Immature natural killer cell (primary cell): ENCODE measurements around the gene DCAF7. TPM values are rescaled to one million over a fixed set of nuclear protein-coding genes. Genes with fewer than 3 reads are reported as not detected.

Experiments
- DNase-seq, 3 donors: peaks; one replicate each; pipeline ENCODE4 v3.0.0; 2022; ENCODE audit warnings: mixed read lengths in 1 of 3
- H3K27ac Mint-ChIP-seq, 6 donors: one replicate each; pipeline ENCODE4 v1.8.0; 2020; ENCODE audit warnings: mixed read lengths in 6 of 6, mild to moderate bottlenecking in 5 of 6, inconsistent platforms in 4 of 6, moderate library complexity in 3 of 6
- H3K27me3 Mint-ChIP-seq, 3 donors: one replicate each; pipeline ENCODE4 v1.8.0; 2020 to 2021; ENCODE audit warnings: low read depth in 3 of 3, mild to moderate bottlenecking in 3 of 3, mixed read lengths in 3 of 3, moderate library complexity in 3 of 3, inconsistent platforms in 1 of 3
- H3K36me3 Mint-ChIP-seq, 3 donors: one replicate each; pipeline ENCODE4 v1.8.0; 2020; ENCODE audit warnings: mixed read lengths in 3 of 3, inconsistent platforms in 2 of 3, mild to moderate bottlenecking in 2 of 3
- H3K4me1 Mint-ChIP-seq, 2 donors: one replicate each; pipeline ENCODE4 v1.8.0; 2020; ENCODE audit warnings: inconsistent platforms in 2 of 2, mild to moderate bottlenecking in 2 of 2, mixed read lengths in 2 of 2, moderate library complexity in 1 of 2
- H3K4me3 Mint-ChIP-seq, 5 donors: one replicate each; pipeline ENCODE4 v1.8.0; 2020; ENCODE audit warnings: mild to moderate bottlenecking in 5 of 5, mixed read lengths in 5 of 5, inconsistent platforms in 3 of 5, moderate library complexity in 3 of 5
- H3K9me3 Mint-ChIP-seq, 6 donors: one replicate each; pipeline ENCODE4 v1.8.0; 2020; ENCODE audit warnings: mild to moderate bottlenecking in 6 of 6, mixed read lengths in 6 of 6, inconsistent platforms in 4 of 6, moderate library complexity in 3 of 6
- polyA plus RNA-seq, 3 donors: library from polyadenylated mRNA; unstranded; fragments of 300-500 nt; fragmentation: Illumina TruSeq; gene quantifications; one replicate each; pipeline ENCODE4 v1.2.3, GENCODE V29; 2021

The DCAF7 gene
- polyA plus RNA-seq, 3 donors from 2014 or later, result 69.2 to 124 (median 113) TPM

DNA sequence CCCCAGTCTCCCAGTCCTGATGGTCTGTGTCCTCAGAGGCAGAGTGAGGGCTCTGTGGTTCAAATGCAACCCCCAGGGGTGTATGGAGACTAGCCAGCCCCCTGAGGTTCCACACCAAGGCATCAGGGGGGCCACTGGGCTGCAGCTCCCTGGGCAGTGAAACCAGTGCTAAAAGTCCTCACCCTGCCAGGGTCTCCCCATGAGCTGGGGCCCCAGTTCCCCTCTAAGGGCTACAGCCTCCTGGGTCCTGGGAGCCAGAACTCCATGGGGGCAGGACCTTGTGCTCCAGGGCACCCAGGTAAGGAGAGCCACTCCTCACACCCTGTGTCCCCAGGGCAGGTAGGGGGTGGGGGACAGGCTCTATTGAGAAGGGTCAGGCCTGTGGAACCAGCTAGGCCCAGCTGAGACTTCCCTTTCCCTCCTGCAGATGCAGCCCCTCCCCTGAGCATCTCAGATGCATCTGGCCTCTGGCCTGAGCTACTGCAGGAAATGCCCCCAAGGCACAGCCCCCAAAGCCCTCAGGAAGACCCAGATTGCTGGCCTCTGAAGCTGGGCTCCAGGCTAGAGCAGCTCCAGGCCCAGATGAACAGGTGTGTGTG lies 6.4 kb upstream of the DCAF7 start:
- Mint-ChIP-seq H3K4me1 (no peaks in the 10 kb centered on the region), H3K9me3 (peaks cover 0 to 2% (median 0%) of the 10 kb centered on the region in 6 donors), H3K4me3 (no peak overlapping the region), H3K27ac (no peak overlapping the region), H3K36me3 (no peaks in the 10 kb centered on the region), H3K27me3 (peaks cover 0 to 17% (median 10%) of the 10 kb centered on the region in 3 donors)
- no peak for DNase-seq

GRCh38 chr17:63544467-63545301 lies 5.6 kb upstream of the DCAF7 start:
- DNase-seq, result no peak
- peaks cover 5 to 6% of the 10 kb centered on the region in 2 donors for H3K4me1 Mint-ChIP-seq
- no peaks in the 10 kb centered on the region for H3K9me3 Mint-ChIP-seq
- no peak overlapping the region for H3K27ac Mint-ChIP-seq
- no peak overlapping the region for H3K4me3 Mint-ChIP-seq
- H3K27me3 Mint-ChIP-seq, result peaks cover 0 to 9% (median 6%) of the 10 kb centered on the region in 3 donors
- no peaks in the 10 kb centered on the region for H3K36me3 Mint-ChIP-seq

DNA sequence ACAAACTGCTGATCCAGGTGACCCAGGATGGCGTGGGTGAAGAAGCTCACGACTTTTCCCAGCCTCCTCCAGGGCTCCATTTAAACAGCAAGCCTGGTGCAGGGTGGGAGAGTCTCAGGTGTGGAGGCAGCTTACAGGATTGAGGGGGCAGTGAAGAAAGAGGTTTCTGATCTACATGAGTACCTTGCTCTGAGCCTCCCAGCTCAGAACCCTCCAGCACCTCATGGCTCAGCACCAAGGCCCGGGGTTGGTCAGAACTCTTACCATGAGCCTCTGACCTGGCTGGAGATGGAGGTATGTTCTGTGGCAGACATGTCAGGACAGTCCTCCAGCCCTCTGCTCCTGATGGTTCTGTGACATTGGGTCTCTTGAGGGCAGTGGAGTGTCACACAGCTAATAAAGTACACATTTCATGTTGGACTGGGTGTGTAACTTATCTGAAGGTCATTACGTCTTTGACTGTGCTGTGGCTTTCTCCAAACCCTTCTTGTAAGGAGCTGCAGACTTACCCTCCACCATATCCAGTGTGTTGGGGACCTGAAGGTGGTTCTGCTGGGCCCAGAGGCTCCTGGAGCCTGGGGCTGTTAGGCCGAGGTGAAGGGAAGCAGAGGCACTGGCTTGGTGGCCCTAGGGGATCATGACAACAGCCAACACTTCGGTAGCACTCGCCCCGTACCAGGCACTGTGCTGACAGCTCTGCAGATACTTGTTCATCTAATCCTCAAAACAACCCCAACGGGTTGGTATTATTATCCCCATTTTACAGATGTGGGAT lies 3.8 kb upstream of the DCAF7 start:
- H3K4me1 Mint-ChIP-seq, result peaks cover 20% of the 10 kb centered on the region in 2 donors
- no peak for DNase-seq
- no peaks in the 10 kb centered on the region for H3K36me3 Mint-ChIP-seq
- H3K27ac Mint-ChIP-seq, result no peak overlapping the region
- no peaks in the 10 kb centered on the region for H3K9me3 Mint-ChIP-seq
- peaks cover 4 to 15% (median 5%) of the 10 kb centered on the region in 3 donors for H3K27me3 Mint-ChIP-seq
- H3K4me3 Mint-ChIP-seq, result no peak overlapping the region

- Mint-ChIP-seq H3K9me3 (no peaks in the 10 kb centered on the region), H3K27me3 (peaks cover 0 to 15% (median 5%) of the 10 kb centered on the region in 3 donors), H3K4me3 (no peak overlapping the region), H3K4me1 (peaks cover 24 to 26% of the 10 kb centered on the region in 2 donors), H3K27ac (peak overlapping the region in 1 of 6 donors; percentile 61), H3K36me3 (no peaks in the 10 kb centered on the region)
- DNase-seq, result no peak
Measured at GRCh38 chr17:63547083-63547523, 3.2 kb upstream of the DCAF7 start.

GRCh38 chr17:63549289-63549945 lies 860 bp upstream of the DCAF7 start:
- peaks cover 0 to 14% (median 5%) of the 10 kb centered on the region in 3 donors for H3K27me3 Mint-ChIP-seq
- H3K9me3 Mint-ChIP-seq, result no peaks in the 10 kb centered on the region
- peaks cover 46% of the 10 kb centered on the region in 2 donors for H3K4me1 Mint-ChIP-seq
- no peaks in the 10 kb centered on the region for H3K36me3 Mint-ChIP-seq
- no peak for DNase-seq
- H3K4me3 Mint-ChIP-seq, result peak overlapping the region; percentile 91 to 99 (median 99)
- peak overlapping the region; percentile 92 to 98 (median 98) for H3K27ac Mint-ChIP-seq

GRCh38 chr17:63550817-63551639 lies 751 bp downstream of the DCAF7 start:
- H3K9me3 Mint-ChIP-seq, result no peaks in the 10 kb centered on the region
- H3K4me3 Mint-ChIP-seq, result peak overlapping the region; percentile 91 to 99 (median 99)
- DNase-seq, result no peak
- peaks cover 0 to 14% (median 5%) of the 10 kb centered on the region in 3 donors for H3K27me3 Mint-ChIP-seq
- H3K36me3 Mint-ChIP-seq, result no peaks in the 10 kb centered on the region
- peak overlapping the region; percentile 92 to 98 (median 98) for H3K27ac Mint-ChIP-seq
- H3K4me1 Mint-ChIP-seq, result peaks cover 61 to 62% of the 10 kb centered on the region in 2 donors

DNA sequence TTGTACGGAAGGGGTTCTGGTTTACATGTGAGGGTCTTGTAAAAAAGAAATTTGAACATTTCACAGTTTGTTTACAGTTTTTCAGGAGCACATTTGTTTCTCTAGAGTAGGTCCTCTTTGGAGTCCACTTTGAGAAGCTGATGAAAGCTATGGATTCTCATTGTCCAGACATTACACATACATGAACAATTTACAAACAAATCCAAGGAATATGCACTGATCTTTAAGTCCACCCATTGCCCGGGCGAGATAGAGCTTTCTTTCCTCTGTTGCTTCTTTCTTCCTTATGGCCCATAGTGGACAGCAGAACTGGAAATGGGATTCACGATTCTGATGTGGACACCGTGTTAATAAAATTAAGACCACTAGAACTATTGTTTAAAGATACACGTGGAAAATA lies 1.9 kb downstream of the DCAF7 start:
- H3K27ac Mint-ChIP-seq, result peak overlapping the region; percentile 7 to 98 (median 89)
- H3K27me3 Mint-ChIP-seq, result peaks cover 0 to 12% (median 5%) of the 10 kb centered on the region in 3 donors
- peak overlapping the region; percentile 91 to 99 (median 99) for H3K4me3 Mint-ChIP-seq
- no peaks in the 10 kb centered on the region for H3K9me3 Mint-ChIP-seq
- no peak for DNase-seq
- H3K36me3 Mint-ChIP-seq, result no peaks in the 10 kb centered on the region
- H3K4me1 Mint-ChIP-seq, result peaks cover 70% of the 10 kb centered on the region in 2 donors

GRCh38 chr17:63555500-63556156 lies 5.4 kb downstream of the DCAF7 start:
- H3K4me1 Mint-ChIP-seq, result peaks cover 69 to 86% of the 10 kb centered on the region in 2 donors
- H3K9me3 Mint-ChIP-seq, result no peaks in the 10 kb centered on the region
- no peak for DNase-seq
- H3K4me3 Mint-ChIP-seq, result no peak overlapping the region
- peak overlapping the region in 1 of 6 donors; percentile 25 for H3K27ac Mint-ChIP-seq
- no peaks in the 10 kb centered on the region for H3K36me3 Mint-ChIP-seq
- peaks cover 0 to 5% (median 0%) of the 10 kb centered on the region in 3 donors for H3K27me3 Mint-ChIP-seq

GRCh38 chr17:63557416-63557815 lies 7.1 kb downstream of the DCAF7 start:
- Mint-ChIP-seq H3K27me3 (no peaks in the 10 kb centered on the region), H3K9me3 (no peaks in the 10 kb centered on the region), H3K36me3 (no peaks in the 10 kb centered on the region), H3K4me3 (peak overlapping the region in 1 of 5 donors; percentile 0), H3K27ac (peak overlapping the region in 5 of 6 donors; percentile 1 to 46 (median 37)), H3K4me1 (peaks cover 72 to 87% of the 10 kb centered on the region in 2 donors)
- no peak for DNase-seq

GRCh38 chr17:63558441-63558840 lies 8.2 kb downstream of the DCAF7 start:
- Mint-ChIP-seq H3K36me3 (no peaks in the 10 kb centered on the region), H3K4me3 (no peak overlapping the region), H3K9me3 (no peaks in the 10 kb centered on the region), H3K4me1 (peaks cover 70 to 87% of the 10 kb centered on the region in 2 donors), H3K27me3 (peaks cover 0 to 2% (median 0%) of the 10 kb centered on the region in 3 donors), H3K27ac (peak overlapping the region in 1 of 6 donors; percentile 22)
- no peak for DNase-seq

DNA sequence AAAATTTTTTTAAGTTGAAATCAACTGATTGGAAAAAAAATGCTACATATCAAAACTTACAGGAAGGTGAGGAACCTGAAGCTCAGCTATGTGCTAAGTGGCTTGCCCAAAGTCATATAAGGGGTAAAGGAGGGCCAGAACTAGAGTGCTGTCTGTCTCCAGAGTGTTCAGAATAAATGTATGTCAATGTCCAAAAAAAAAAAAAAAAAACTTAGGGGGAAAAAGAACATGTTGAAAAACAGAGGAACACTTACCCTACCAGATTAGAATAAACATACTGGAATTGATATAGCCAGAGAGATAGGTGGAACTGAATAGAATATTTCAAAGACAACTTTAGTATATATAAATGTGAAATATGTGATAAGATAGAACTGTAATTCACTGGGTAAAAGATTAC lies 11.5 kb downstream of the DCAF7 start:
- Mint-ChIP-seq H3K36me3 (no peaks in the 10 kb centered on the region), H3K4me3 (no peak overlapping the region), H3K4me1 (peaks cover 56 to 90% of the 10 kb centered on the region in 2 donors), H3K27ac (peak overlapping the region; percentile 8 to 86 (median 68)), H3K9me3 (no peaks in the 10 kb centered on the region), H3K27me3 (peaks cover 0 to 2% (median 0%) of the 10 kb centered on the region in 3 donors)
- no peak for DNase-seq

GRCh38 chr17:63563339-63563738 lies 13.1 kb downstream of the DCAF7 start:
- peak overlapping the region in 3 of 6 donors; percentile 23 to 64 (median 52) for H3K27ac Mint-ChIP-seq
- no peaks in the 10 kb centered on the region for H3K9me3 Mint-ChIP-seq
- H3K36me3 Mint-ChIP-seq, result no peaks in the 10 kb centered on the region
- peaks cover 51 to 90% of the 10 kb centered on the region in 2 donors for H3K4me1 Mint-ChIP-seq
- no peak for DNase-seq
- peak overlapping the region in 2 of 5 donors; percentile 20 to 38 for H3K4me3 Mint-ChIP-seq
- peaks cover 0 to 2% (median 0%) of the 10 kb centered on the region in 3 donors for H3K27me3 Mint-ChIP-seq
